K562 treated with DMSO at 1 percent for 12 hours (cell line): Measurements from ENCODE around the gene TXLNB. TPM values are rescaled to one million over a fixed set of nuclear protein-coding genes. Genes with fewer than 3 reads are reported as not detected.

ENCODE experiments used
- total RNA-seq: library from RNA; unstranded; fragments of 300-600 nt; gene quantifications from 2 replicates; pipeline ENCODE4 v1.2.3, GENCODE V29; 2022; ENCODE audit not compliant: insufficient read depth

TXLNB gene
- total RNA-seq, result not detected in 2 replicates

DNA sequence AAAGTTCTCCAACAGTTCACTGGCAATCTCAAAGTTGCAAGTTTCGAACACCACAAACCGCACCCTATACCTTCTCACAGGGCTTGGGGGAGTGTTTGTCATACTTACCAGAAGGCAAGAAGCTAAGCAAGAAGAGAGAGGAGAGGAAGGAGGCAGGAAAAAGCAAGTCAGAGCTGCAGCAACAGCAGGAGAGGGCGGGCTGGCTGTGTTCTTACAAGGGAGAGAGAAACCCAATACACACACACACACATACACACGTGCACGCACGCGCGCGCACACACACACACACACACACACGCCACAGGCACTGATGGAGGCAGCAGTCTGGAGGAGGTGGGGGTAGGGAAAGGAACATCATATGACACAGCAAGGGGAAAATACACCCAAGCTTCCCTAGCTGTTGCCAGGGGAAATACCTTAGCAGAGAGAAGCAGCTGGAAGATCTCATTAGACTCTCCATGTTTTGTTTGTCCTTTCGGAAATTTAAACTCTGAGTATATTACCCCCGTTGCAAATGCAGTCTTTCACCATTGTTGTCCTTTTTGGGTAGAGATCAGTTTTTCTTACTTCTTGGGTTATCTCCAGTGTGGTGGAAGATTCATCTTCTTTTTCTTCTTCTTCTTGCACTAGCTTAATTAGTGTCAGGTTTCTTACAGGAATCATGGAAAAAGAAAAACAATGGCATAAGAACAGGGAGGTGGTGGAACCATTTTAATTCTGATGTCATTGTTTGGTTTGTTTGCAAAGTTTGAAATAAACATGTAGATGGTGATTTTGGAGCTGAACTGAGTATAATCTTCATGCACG is at the start of gene TXLNB:
Gene TXLNB (minus strand): TSS at position 186 of the 807 bp plus-strand sequence. CDS start 3,099 bp downstream, outside the sequence.

Other genes with a start within 250 kb of the TXLNB start
- 1.2 and 6.0 TPM in 2 replicates for gene HECA, start 156.9 kb downstream of the TXLNB start, total RNA-seq
- gene CITED2, start 82.7 kb upstream of the TXLNB start, total RNA-seq, result 21.7 and 27.8 TPM in 2 replicates